HEK293T (cell line): ENCODE data around the gene LOC128125822.
"Not testable (repeated sequence)": the region's sequence is repeated elsewhere in the genome, so short reads cannot be mapped to it uniquely, and the experiment has no call there.

Source experiments
- ARNT ChIP-seq: fragments of 450-650 bp; IDR thresholded peaks from 2 replicates; pipeline ENCODE4 v1.6.1; 2017; ENCODE audit warnings: mild to moderate bottlenecking
- BHLHE40 ChIP-seq: fragments of 450-650 bp; IDR thresholded peaks from 2 replicates; pipeline ENCODE4 v1.6.1; 2016; ENCODE audit warnings: mild to moderate bottlenecking, moderate library complexity, borderline replicate concordance
- ELF4 ChIP-seq: fragments of 450-650 bp; IDR thresholded peaks from 2 replicates; pipeline ENCODE4 v1.6.1; 2017; ENCODE audit warnings: antibody characterized with exemption
- FOXA1 ChIP-seq: fragments of 450-650 bp; IDR thresholded peaks from 2 replicates; pipeline ENCODE4 v1.6.1; 2016; ENCODE audit warnings: mild to moderate bottlenecking
- FOXM1 ChIP-seq: fragments of 450-650 bp; IDR thresholded peaks from 2 replicates; pipeline ENCODE4 v1.6.1; 2017; ENCODE audit warnings: mild to moderate bottlenecking, borderline replicate concordance
- L3MBTL2 ChIP-seq: fragments of 450-650 bp; conservative IDR thresholded peaks from 2 replicates; pipeline ENCODE4 v1.6.1; 2016; ENCODE audit warnings: mild to moderate bottlenecking
- NFRKB ChIP-seq: fragments of 450-650 bp; IDR thresholded peaks from 2 replicates; pipeline ENCODE4 v1.6.1; 2016; ENCODE audit warnings: mild to moderate bottlenecking, moderate library complexity
- SP1 ChIP-seq: fragments of 450-650 bp; IDR thresholded peaks from 2 replicates; pipeline ENCODE4 v1.6.1; 2017
- SUZ12 ChIP-seq: fragments of 450-650 bp; IDR thresholded peaks from 2 replicates; pipeline ENCODE4 v1.6.1; 2016; ENCODE audit warnings: mild to moderate bottlenecking

- not testable (repeated sequence) for TF ChIP-seq ELF4, NFRKB, FOXM1, L3MBTL2, BHLHE40, ARNT, SP1, FOXA1, SUZ12
Observed at GRCh38 chr6:63522911-63523287, 49.4 kb upstream of the LOC128125822 start.
